ENCODE measurements around the gene F10.
"Not testable (repeated sequence)": the region's sequence is repeated elsewhere in the genome, so short reads cannot be mapped to it uniquely, and the experiment has no call there.

Gene F10

DNA sequence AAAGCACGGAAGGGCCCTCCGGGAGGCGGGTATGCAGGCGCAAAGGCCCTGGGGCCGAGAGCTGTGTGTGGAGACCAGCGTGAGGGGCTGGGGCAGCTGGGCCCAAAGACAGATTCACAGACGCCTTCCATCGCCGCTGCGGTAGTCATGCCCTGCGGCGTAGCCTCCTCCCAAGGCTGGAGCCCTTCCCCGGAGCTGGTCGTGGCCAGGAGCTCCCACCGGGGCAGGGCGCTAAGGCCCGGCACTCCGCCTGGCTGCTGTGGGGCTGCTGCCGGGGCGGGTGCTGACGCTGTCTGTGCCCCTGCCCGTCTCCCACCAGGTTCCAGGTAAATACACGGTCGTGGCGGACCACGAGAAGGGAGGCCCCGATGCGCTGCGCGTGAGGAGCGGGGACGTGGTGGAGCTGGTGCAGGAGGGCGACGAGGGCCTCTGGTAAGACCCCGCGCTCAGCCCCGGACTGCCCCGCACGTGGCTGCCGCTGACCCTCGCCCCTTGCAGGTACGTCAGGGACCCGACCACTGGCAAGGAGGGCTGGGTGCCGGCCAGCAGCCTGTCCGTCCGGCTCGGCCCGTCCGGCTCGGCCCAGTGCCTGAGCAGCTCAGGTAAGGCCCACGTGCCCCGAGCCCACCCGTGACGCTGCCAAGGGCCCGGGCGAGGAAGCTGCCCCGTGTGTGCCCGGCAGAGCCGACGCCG, 26.4 kb upstream of the F10 start:
- TF ChIP-seq, protein P1, sequence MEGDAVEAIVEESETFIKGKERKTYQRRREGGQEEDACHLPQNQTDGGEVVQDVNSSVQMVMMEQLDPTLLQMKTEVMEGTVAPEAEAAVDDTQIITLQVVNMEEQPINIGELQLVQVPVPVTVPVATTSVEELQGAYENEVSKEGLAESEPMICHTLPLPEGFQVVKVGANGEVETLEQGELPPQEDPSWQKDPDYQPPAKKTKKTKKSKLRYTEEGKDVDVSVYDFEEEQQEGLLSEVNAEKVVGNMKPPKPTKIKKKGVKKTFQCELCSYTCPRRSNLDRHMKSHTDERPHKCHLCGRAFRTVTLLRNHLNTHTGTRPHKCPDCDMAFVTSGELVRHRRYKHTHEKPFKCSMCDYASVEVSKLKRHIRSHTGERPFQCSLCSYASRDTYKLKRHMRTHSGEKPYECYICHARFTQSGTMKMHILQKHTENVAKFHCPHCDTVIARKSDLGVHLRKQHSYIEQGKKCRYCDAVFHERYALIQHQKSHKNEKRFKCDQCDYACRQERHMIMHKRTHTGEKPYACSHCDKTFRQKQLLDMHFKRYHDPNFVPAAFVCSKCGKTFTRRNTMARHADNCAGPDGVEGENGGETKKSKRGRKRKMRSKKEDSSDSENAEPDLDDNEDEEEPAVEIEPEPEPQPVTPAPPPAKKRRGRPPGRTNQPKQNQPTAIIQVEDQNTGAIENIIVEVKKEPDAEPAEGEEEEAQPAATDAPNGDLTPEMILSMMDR (IDR thresholded peaks at IDR 0.05; ENCODE audit: insufficient read depth, low read length, poor library complexity, severe bottlenecking) = no peak
- H3K36me3 ChIP-seq (ENCODE audit: control insufficient read depth, insufficient read depth, low read length) = no peaks in the 10 kb centered on the region
- no peaks in the 10 kb centered on the region for H3K27me3 ChIP-seq (replicated peaks; ENCODE audit: control insufficient read depth, insufficient read depth, low read length)
- no peak overlapping the region for H3K4me3 ChIP-seq (replicated peaks; ENCODE audit: low read depth, low read length)
- DNase-seq (ENCODE audit: extremely low read depth, insufficient read length) = no peak

DNA sequence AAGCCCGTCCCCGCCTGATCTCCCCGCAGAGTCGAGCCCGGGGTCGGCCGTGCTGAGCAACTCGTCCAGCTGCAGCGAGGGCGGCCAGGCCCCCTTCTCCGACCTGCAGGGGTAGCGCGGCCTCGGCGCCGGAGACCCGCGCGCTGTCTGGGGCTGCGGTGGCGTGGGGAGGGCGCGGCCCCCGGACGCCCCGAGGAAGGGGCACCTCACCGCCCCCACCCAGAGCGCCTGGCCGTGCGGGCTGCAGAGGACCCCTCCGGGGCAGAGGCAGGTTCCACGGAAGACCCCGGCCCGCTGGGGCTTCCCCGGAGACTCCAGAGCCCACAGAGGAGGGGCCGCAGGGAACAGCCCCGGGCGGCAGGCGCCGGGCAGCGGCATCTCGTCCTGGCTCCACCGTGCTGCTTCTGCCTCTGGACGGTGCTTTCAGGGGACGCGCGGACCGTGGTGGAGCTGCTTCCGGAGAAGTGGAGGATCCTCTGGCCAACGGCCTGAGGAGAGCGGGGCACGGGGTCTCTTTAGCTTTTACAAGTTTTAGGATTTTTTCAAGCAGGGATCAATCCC, 25.8 kb upstream of the F10 start:
- H3K4me3 ChIP-seq (replicated peaks; ENCODE audit: low read depth, low read length) = no peak overlapping the region
- H3K36me3 ChIP-seq (ENCODE audit: control insufficient read depth, insufficient read depth, low read length) = no peaks in the 10 kb centered on the region
- TF ChIP-seq, protein P1 (IDR thresholded peaks at IDR 0.05; ENCODE audit: insufficient read depth, low read length, poor library complexity, severe bottlenecking) = no peak
- no peak for DNase-seq (ENCODE audit: extremely low read depth, insufficient read length)
- no peaks in the 10 kb centered on the region for H3K27me3 ChIP-seq (replicated peaks; ENCODE audit: control insufficient read depth, insufficient read depth, low read length)

DNA sequence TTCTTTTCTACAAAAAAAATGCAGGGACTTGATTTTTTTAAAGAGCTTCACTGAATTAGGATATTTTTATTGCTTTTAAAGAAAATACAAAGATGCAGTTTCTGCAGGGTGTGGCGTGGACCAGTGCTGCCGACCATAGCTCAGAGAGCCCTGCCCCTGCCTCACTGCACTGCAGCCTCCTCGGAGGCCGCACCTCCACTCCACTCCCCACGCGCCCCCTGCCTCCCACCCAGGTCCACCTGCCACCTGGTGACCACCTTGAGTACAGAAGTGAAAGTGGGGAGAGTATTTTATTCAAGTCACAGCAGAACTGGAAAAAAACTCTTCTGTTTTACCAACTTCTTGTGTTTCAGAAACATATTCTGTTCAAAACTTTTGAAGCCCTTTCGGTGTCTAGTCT, 24.9 kb upstream of the F10 start:
- Histone ChIP-seq H3K4me3 (replicated peaks; ENCODE audit: low read depth, low read length) (no peak overlapping the region), H3K27me3 (replicated peaks; ENCODE audit: control insufficient read depth, insufficient read depth, low read length) (no peaks in the 10 kb centered on the region), H3K36me3 (ENCODE audit: control insufficient read depth, insufficient read depth, low read length) (no peaks in the 10 kb centered on the region)
- TF ChIP-seq, protein P1 (IDR thresholded peaks at IDR 0.05; ENCODE audit: insufficient read depth, low read length, poor library complexity, severe bottlenecking) = no peak
- DNase-seq (ENCODE audit: extremely low read depth, insufficient read length) = no peak

DNA sequence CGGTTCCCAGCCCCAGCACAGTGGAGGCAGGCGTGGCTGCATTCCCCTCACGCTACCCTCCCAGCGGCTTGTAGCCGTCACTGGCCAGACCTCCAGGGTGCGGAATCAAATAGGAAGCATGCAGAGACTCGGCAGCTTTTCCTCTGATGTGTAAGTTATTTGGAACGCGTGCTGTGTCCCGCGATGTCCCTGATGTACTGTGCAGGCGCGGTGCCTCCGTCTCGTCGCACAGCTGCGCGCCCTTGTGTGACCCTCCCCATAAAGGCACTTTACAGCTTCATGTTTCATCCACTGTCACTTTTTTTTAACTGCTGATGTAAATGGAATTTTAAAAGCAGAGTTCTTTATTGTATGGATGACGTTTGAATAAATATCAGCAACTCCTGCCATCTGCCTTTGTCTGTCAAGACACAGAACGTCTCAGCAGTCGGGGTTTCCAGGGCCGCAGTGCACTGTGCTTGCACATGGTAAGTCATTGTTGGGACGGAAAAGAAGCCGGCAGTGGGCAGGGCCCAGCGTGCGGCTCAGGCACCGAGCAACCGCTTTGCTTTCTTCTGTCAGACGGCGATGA, 24.4 kb upstream of the F10 start:
- no peaks in the 10 kb centered on the region for H3K36me3 ChIP-seq (ENCODE audit: control insufficient read depth, insufficient read depth, low read length)
- H3K27me3 ChIP-seq (replicated peaks; ENCODE audit: control insufficient read depth, insufficient read depth, low read length) = no peaks in the 10 kb centered on the region
- no peak for DNase-seq (ENCODE audit: extremely low read depth, insufficient read length)
- TF ChIP-seq, protein P1 (IDR thresholded peaks at IDR 0.05; ENCODE audit: insufficient read depth, low read length, poor library complexity, severe bottlenecking) = no peak
- H3K4me3 ChIP-seq (replicated peaks; ENCODE audit: low read depth, low read length) = no peak overlapping the region

DNA sequence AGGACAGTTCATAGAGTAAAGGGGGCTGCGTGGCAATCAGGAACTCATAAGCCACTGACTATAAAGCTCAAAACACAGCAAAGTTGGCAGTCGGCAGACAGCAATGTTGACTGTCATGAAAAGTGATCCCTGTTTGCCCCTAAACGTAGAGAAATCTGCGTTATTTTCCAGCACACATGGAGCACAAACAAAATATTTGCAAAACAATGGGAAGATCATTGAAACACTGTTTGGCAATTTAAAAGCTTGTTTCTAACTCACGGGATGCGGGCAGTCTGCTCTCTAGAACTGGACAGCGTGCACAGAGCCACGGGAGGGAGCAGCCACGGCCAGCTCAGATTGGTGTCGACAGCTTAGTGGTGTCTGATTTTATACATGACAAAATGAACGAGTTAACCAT, 23.5 kb upstream of the F10 start:
- Histone ChIP-seq H3K36me3 (ENCODE audit: control insufficient read depth, insufficient read depth, low read length) (no peaks in the 10 kb centered on the region), H3K27me3 (replicated peaks; ENCODE audit: control insufficient read depth, insufficient read depth, low read length) (no peaks in the 10 kb centered on the region), H3K4me3 (replicated peaks; ENCODE audit: low read depth, low read length) (no peak overlapping the region)
- DNase-seq (ENCODE audit: extremely low read depth, insufficient read length) = no peak
- TF ChIP-seq, protein P1 (IDR thresholded peaks at IDR 0.05; ENCODE audit: insufficient read depth, low read length, poor library complexity, severe bottlenecking) = no peak

DNA sequence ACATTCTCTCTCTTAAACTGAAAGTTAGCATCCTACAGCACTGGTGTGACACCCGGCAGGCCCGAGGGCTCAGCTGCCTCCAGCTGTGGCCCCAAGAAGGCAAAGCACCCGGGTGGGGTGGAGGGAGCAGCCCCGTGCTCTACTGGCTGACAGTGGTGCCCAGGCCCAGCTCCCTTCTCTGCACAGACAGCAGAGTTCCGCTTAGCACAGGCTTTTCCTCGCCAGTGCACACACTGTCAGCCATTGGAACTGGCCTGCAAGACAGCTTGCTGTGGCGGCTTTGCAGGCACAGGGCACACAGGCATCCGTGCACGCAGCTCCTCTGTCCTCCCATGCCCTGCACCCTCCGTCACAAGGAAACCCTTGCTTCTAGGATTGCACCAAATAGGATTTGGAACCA, 20.3 kb upstream of the F10 start:
- not testable (repeated sequence) for DNase-seq (ENCODE audit: extremely low read depth, insufficient read length); H3K4me3 ChIP-seq (replicated peaks; ENCODE audit: low read depth, low read length); H3K27me3 ChIP-seq (replicated peaks; ENCODE audit: control insufficient read depth, insufficient read depth, low read length); H3K36me3 ChIP-seq (ENCODE audit: control insufficient read depth, insufficient read depth, low read length)

Measured in GM06990 (cell line).